Measurements from ENCODE around the gene SART1.

Gene SART1

DNA sequence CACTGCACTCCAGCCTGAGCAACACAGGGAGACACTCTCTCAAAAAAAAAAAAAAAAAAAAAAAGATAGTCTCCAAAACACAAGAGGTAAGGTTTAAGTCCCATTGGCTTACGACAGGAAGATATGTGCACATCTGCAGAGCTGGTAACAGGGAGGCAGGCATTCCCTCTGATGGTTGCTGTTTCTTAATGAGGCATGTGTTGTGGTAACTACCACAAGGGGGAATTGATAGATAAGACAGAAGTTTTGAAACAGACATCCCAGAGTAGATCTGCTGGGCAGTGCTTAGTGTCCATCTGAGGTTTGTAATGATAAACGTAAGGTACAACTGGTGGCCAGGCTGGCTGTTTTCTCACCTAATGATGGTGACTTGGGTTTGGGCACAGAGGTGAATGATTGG is 35.8 kb downstream of the SART1 start:
- no CpG with 5 or more reads among the region's 2 CpGs for WGBS (ENCODE audit: insufficient coverage, insufficient read length)

GRCh38 chr11:66001942-66002647 is 40.6 kb downstream of the SART1 start, which contains the start of the genes BANF1 and EIF1AD:
Gene BANF1 (plus strand): TSS chr11:66002503. CDS start chr11:66003251, 748 bp downstream.
Gene EIF1AD (minus strand): TSS chr11:66002157. CDS start chr11:66000389, 1,768 bp downstream.
- DNase-seq (ENCODE audit: low read depth, low spot score), result peak; percentile 93
- no peak within 1 kb of the TSS for H3K27ac ChIP-seq (ENCODE audit: low read length)
- peaks cover 30% of the 10 kb centered on the region; the same call in 1 of the 2 replicates for H3K36me3 ChIP-seq (ENCODE audit: control insufficient read depth, insufficient read depth, low read length)
- no peaks in the 10 kb centered on the region for H3K9me3 ChIP-seq (ENCODE audit: control insufficient read depth, insufficient read depth, low read length)
- H3K4me1 ChIP-seq (ENCODE audit: control insufficient read depth, insufficient read depth, low read length), result no peaks in the 10 kb centered on the region
- H3K4me3 ChIP-seq (ENCODE audit: low read length), result peak within 1 kb of the TSS; percentile 94
- H3K27me3 ChIP-seq (ENCODE audit: control insufficient read depth, insufficient read depth, low read length), result no peaks in the 10 kb centered on the region
- no CpG with 5 or more reads among the region's 55 CpGs for WGBS (ENCODE audit: insufficient coverage, insufficient read length)

More for the DNA sequence above, 35.8 kb downstream of the SART1 start:
- Histone ChIP-seq H3K27me3 (ENCODE audit: control insufficient read depth, insufficient read depth, low read length) (no peaks in the 10 kb centered on the region), H3K4me3 (ENCODE audit: low read length) (no peak overlapping the region), H3K36me3 (ENCODE audit: control insufficient read depth, insufficient read depth, low read length) (peaks cover 24% of the 10 kb centered on the region; the same call in 1 of the 2 replicates), H3K27ac (ENCODE audit: low read length) (no peak overlapping the region), H3K9me3 (ENCODE audit: control insufficient read depth, insufficient read depth, low read length) (no peaks in the 10 kb centered on the region), H3K4me1 (ENCODE audit: control insufficient read depth, insufficient read depth, low read length) (no peaks in the 10 kb centered on the region)
- no peak for DNase-seq (ENCODE audit: low read depth, low spot score)

GRCh38 chr11:66002648-66003225 is 41.2 kb downstream of the SART1 start:
- WGBS (ENCODE audit: insufficient coverage, insufficient read length), result no CpG with 5 or more reads among the region's 40 CpGs
- Histone ChIP-seq H3K36me3 (ENCODE audit: control insufficient read depth, insufficient read depth, low read length) (peaks cover 24% of the 10 kb centered on the region; the same call in 1 of the 2 replicates), H3K4me1 (ENCODE audit: control insufficient read depth, insufficient read depth, low read length) (no peaks in the 10 kb centered on the region), H3K27ac (ENCODE audit: low read length) (no peak overlapping the region), H3K27me3 (ENCODE audit: control insufficient read depth, insufficient read depth, low read length) (no peaks in the 10 kb centered on the region), H3K4me3 (ENCODE audit: low read length) (peak overlapping the region; percentile 94), H3K9me3 (ENCODE audit: control insufficient read depth, insufficient read depth, low read length) (no peaks in the 10 kb centered on the region)
- DNase-seq (ENCODE audit: low read depth, low spot score), result no peak

DNA sequence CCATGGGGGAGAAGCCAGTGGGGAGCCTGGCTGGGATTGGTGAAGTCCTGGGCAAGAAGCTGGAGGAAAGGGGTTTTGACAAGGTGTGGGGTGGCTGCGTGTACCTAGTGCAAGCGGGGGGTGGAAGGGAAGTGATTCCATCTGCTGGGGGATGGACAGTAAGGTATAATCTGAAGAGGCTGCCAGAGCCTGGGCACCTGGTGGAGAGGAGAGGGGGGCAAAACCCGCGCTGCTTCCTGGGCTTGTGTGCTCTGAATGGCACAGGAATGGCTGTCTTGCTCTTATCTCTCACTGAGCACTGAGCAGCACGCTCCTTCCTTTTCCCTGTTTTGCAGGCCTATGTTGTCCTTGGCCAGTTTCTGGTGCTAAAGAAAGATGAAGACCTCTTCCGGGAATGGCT is 41.8 kb downstream of the SART1 start:
- Histone ChIP-seq H3K4me1 (ENCODE audit: control insufficient read depth, insufficient read depth, low read length) (no peaks in the 10 kb centered on the region), H3K4me3 (ENCODE audit: low read length) (peak overlapping the region; percentile 94; the same call in 1 of the 2 replicates), H3K27me3 (ENCODE audit: control insufficient read depth, insufficient read depth, low read length) (no peaks in the 10 kb centered on the region), H3K27ac (ENCODE audit: low read length) (no peak overlapping the region), H3K9me3 (ENCODE audit: control insufficient read depth, insufficient read depth, low read length) (no peaks in the 10 kb centered on the region), H3K36me3 (ENCODE audit: control insufficient read depth, insufficient read depth, low read length) (peaks cover 20% of the 10 kb centered on the region; the same call in 1 of the 2 replicates)
- no CpG with 5 or more reads among the region's 6 CpGs for WGBS (ENCODE audit: insufficient coverage, insufficient read length)
- no peak for DNase-seq (ENCODE audit: low read depth, low spot score)

DNA sequence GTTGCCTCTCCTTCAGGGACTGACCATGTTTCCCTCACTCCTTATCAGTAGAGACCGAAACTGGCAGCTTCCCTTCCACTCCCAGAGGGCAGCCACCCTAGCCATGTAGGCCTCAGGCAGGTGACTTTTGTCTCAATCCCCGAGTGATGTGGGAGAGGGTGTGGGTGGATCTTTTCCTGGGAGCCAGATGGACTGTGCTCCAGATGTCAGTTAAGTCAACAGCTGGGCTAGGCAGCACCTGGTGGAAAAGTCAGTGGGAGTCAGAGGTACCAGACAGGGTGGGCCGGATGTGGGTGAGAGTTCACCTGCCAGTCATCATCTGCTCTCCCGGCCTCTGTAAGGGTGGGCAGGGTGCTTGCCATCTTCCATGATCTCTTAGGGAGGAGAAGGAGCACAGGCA is 42.7 kb downstream of the SART1 start:
- WGBS (ENCODE audit: insufficient coverage, insufficient read length), result no CpG with 5 or more reads among the region's 4 CpGs
- no peaks in the 10 kb centered on the region for H3K27me3 ChIP-seq (ENCODE audit: control insufficient read depth, insufficient read depth, low read length)
- H3K9me3 ChIP-seq (ENCODE audit: control insufficient read depth, insufficient read depth, low read length), result no peaks in the 10 kb centered on the region
- DNase-seq (ENCODE audit: low read depth, low spot score), result no peak
- peaks cover 14% of the 10 kb centered on the region; the same call in 1 of the 2 replicates for H3K36me3 ChIP-seq (ENCODE audit: control insufficient read depth, insufficient read depth, low read length)
- H3K4me3 ChIP-seq (ENCODE audit: low read length), result no peak overlapping the region
- H3K4me1 ChIP-seq (ENCODE audit: control insufficient read depth, insufficient read depth, low read length), result no peaks in the 10 kb centered on the region
- H3K27ac ChIP-seq (ENCODE audit: low read length), result no peak overlapping the region

- peaks cover 6% of the 10 kb centered on the region; the same call in 1 of the 2 replicates for H3K36me3 ChIP-seq (ENCODE audit: control insufficient read depth, insufficient read depth, low read length)
- H3K9me3 ChIP-seq (ENCODE audit: control insufficient read depth, insufficient read depth, low read length), result no peaks in the 10 kb centered on the region
- WGBS (ENCODE audit: insufficient coverage, insufficient read length), result no CpG with 5 or more reads among the region's 13 CpGs
- no peak for DNase-seq (ENCODE audit: low read depth, low spot score)
- H3K27ac ChIP-seq (ENCODE audit: low read length), result no peak overlapping the region
- H3K27me3 ChIP-seq (ENCODE audit: control insufficient read depth, insufficient read depth, low read length), result peaks cover 1% of the 10 kb centered on the region; the same call in 1 of the 2 replicates
- H3K4me3 ChIP-seq (ENCODE audit: low read length), result no peak overlapping the region
- H3K4me1 ChIP-seq (ENCODE audit: control insufficient read depth, insufficient read depth, low read length), result no peaks in the 10 kb centered on the region
Measured at GRCh38 chr11:66006134-66006890, 44.8 kb downstream of the SART1 start.

DNA sequence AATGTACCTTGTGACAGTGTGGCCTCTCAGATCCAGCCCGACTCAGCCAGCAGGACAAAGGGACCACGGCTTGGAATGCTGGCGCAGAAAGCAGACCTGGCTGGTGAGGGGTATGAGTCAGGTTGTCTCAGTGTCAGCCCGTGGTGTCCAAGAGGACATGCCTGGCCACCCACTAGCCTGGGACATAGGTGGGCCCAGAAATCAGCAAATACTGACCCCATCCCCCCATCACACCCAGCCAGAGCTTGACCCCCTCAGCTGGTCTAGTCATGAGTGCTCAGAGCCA is 45.3 kb downstream of the SART1 start:
- Histone ChIP-seq H3K27me3 (ENCODE audit: control insufficient read depth, insufficient read depth, low read length) (peaks cover 5% of the 10 kb centered on the region), H3K27ac (ENCODE audit: low read length) (no peak overlapping the region), H3K36me3 (ENCODE audit: control insufficient read depth, insufficient read depth, low read length) (peaks cover 6% of the 10 kb centered on the region; the same call in 1 of the 2 replicates), H3K4me3 (ENCODE audit: low read length) (no peak overlapping the region), H3K9me3 (ENCODE audit: control insufficient read depth, insufficient read depth, low read length) (no peaks in the 10 kb centered on the region), H3K4me1 (ENCODE audit: control insufficient read depth, insufficient read depth, low read length) (no peaks in the 10 kb centered on the region; the same call in 1 of the 2 replicates)
- WGBS (ENCODE audit: insufficient coverage, insufficient read length), result no CpG with 5 or more reads among the region's 4 CpGs
- DNase-seq (ENCODE audit: low read depth, low spot score), result no peak

GRCh38 chr11:66007201-66007634 is 45.7 kb downstream of the SART1 start:
- DNase-seq (ENCODE audit: low read depth, low spot score), result no peak
- WGBS (ENCODE audit: insufficient coverage, insufficient read length), result no CpG with 5 or more reads among the region's 5 CpGs

DNA sequence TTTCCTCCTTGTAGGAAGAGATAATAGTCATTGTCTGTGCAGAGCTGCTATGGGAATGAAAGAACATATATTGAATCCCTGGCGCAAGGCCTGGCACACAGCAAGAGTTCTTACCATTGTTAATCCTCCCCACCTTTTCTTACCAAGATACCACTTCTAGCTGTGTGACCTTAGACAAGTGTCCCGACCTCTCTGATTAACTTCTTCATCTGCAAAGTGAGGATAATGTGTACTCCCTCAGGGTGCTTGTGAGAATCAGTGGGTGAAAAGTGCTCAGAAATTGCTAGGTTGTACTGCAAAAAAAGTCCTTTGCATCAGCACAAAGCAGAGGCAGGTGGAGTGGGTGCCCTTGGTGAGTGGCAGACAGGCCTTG is 46.5 kb downstream of the SART1 start:
- H3K4me1 ChIP-seq (ENCODE audit: control insufficient read depth, insufficient read depth, low read length), result no peaks in the 10 kb centered on the region; the same call in 1 of the 2 replicates
- WGBS (ENCODE audit: insufficient coverage, insufficient read length), result no CpG with 5 or more reads among the region's 2 CpGs
- peaks cover 6% of the 10 kb centered on the region; the same call in 1 of the 2 replicates for H3K36me3 ChIP-seq (ENCODE audit: control insufficient read depth, insufficient read depth, low read length)
- H3K27ac ChIP-seq (ENCODE audit: low read length), result no peak overlapping the region
- peaks cover 5% of the 10 kb centered on the region for H3K27me3 ChIP-seq (ENCODE audit: control insufficient read depth, insufficient read depth, low read length)
- H3K4me3 ChIP-seq (ENCODE audit: low read length), result no peak overlapping the region
- no peak for DNase-seq (ENCODE audit: low read depth, low spot score)
- H3K9me3 ChIP-seq (ENCODE audit: control insufficient read depth, insufficient read depth, low read length), result no peaks in the 10 kb centered on the region

More at GRCh38 chr11:66007201-66007634, 45.7 kb downstream of the SART1 start:
- Histone ChIP-seq H3K27me3 (ENCODE audit: control insufficient read depth, insufficient read depth, low read length) (peaks cover 5% of the 10 kb centered on the region), H3K36me3 (ENCODE audit: control insufficient read depth, insufficient read depth, low read length) (peaks cover 6% of the 10 kb centered on the region; the same call in 1 of the 2 replicates), H3K9me3 (ENCODE audit: control insufficient read depth, insufficient read depth, low read length) (no peaks in the 10 kb centered on the region), H3K4me3 (ENCODE audit: low read length) (no peak overlapping the region), H3K27ac (ENCODE audit: low read length) (no peak overlapping the region), H3K4me1 (ENCODE audit: control insufficient read depth, insufficient read depth, low read length) (no peaks in the 10 kb centered on the region; the same call in 1 of the 2 replicates)

DNA sequence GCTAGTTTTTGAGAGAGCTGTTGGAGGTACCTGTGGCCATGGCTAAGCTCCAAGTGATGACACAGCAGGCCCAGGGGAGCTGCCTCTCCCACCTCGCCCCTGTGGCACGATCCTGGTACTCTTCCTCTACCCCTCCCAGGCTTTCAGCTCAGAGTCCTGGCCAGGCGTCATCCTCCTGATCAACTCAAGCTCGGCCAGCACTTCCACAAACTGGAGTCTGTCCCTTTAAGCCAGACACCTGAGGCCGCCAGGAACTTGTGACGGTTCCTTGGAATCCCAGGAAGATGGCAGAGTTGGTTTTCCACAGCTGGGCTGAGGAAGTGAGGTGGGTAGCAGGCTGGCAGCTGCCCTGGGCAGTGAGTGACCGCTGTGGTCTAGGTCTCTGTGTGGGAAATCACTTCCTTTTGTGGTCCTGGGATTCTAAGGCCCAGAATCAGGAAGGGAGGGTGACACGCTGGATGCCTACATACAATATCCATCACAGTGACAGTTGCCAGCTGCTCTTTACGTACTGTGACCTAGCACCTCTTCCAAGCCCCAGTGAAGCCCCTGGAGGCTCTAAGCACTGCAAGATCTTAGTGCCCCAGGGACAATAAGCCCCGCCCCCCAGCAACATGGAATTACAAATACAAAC is 47.1 kb downstream of the SART1 start:
- H3K27me3 ChIP-seq (ENCODE audit: control insufficient read depth, insufficient read depth, low read length), result peaks cover 5% of the 10 kb centered on the region
- no peaks in the 10 kb centered on the region for H3K9me3 ChIP-seq (ENCODE audit: control insufficient read depth, insufficient read depth, low read length)
- H3K4me3 ChIP-seq (ENCODE audit: low read length), result no peak overlapping the region
- H3K4me1 ChIP-seq (ENCODE audit: control insufficient read depth, insufficient read depth, low read length), result no peaks in the 10 kb centered on the region; the same call in 1 of the 2 replicates
- H3K36me3 ChIP-seq (ENCODE audit: control insufficient read depth, insufficient read depth, low read length), result peaks cover 6% of the 10 kb centered on the region; the same call in 1 of the 2 replicates
- no peak overlapping the region for H3K27ac ChIP-seq (ENCODE audit: low read length)
- DNase-seq (ENCODE audit: low read depth, low spot score), result no peak
- no CpG with 5 or more reads among the region's 10 CpGs for WGBS (ENCODE audit: insufficient coverage, insufficient read length)

Data from iPS DF 6.9 (cell line).